Fibroblast of villous mesenchyme (primary cell): ENCODE data around the gene TERT. TPM values are rescaled to one million over a fixed set of nuclear protein-coding genes. Genes with fewer than 3 reads are reported as not detected.

ENCODE experiments used
- DNase-seq: peaks from one replicate; pipeline ENCODE4 v3.0.0-alpha.2; 2010; ENCODE audit warnings: low read depth
- H3K4me3 ChIP-seq: 2 replicates; pipeline ENCODE4 v1.5.1; 2011; ENCODE audit warnings: low read depth, mild to moderate bottlenecking, low read length
- total RNA-seq: library from RNA; depleted of rRNA; stranded (reverse); fragments of >200 nt; gene quantifications from 2 replicates; pipeline ENCODE4 v1.2.3, GENCODE V29; 2012
- TF ChIP-seq, protein P1 (sequence below): IDR thresholded peaks from 2 replicates; pipeline ENCODE4 v1.5.1; 2012; ENCODE audit warnings: low read depth, mild to moderate bottlenecking, low read length; ENCODE audit not compliant: insufficient read depth

TERT gene
- total RNA-seq, 1 donor = not detected

DNA sequence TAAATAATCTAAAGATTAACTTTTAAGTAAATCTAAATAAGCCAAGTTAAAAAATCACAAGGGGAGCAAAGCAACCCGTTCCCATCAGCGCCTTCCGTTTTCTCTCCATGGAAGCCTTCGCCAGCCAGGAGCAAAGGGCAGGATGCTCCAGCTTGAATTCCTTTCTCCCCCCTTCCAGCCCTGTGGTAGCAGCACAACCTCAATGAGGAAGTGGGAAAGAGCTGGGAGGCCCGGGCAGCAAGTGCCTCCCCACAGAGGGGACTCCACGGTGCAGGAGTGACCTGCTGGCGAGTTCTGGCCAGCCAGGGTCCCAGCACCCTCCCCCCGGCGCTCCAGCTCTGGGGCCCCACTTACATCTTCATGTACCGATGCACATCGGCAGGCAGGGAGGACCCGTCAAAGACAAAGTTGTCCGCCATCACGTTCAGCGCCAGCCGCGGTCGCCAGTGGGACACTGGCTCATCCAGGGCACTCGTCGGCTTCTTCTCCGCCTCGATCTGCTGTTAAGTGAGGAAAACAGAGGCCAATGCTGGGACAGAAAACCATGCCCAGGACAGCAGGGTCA is 43.7 kb upstream of the TERT start:
- H3K4me3 ChIP-seq = no peak overlapping the region
- TF ChIP-seq, protein P1, sequence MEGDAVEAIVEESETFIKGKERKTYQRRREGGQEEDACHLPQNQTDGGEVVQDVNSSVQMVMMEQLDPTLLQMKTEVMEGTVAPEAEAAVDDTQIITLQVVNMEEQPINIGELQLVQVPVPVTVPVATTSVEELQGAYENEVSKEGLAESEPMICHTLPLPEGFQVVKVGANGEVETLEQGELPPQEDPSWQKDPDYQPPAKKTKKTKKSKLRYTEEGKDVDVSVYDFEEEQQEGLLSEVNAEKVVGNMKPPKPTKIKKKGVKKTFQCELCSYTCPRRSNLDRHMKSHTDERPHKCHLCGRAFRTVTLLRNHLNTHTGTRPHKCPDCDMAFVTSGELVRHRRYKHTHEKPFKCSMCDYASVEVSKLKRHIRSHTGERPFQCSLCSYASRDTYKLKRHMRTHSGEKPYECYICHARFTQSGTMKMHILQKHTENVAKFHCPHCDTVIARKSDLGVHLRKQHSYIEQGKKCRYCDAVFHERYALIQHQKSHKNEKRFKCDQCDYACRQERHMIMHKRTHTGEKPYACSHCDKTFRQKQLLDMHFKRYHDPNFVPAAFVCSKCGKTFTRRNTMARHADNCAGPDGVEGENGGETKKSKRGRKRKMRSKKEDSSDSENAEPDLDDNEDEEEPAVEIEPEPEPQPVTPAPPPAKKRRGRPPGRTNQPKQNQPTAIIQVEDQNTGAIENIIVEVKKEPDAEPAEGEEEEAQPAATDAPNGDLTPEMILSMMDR = no peak
- no peak for DNase-seq

DNA sequence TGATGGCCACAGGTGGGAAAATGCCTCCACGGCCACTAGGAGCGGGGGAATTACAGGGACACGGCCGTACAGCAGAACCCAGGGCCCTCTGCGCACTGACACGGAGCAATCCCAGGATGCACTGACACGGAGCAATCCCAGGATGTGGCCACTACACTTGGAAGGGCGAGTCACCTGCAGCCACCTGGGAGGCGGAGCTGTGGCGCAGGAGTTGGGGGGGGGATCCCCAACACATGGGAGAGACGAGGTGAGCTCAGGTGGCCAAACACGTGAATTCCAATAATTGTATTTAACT is 43.3 kb upstream of the TERT start:
- H3K4me3 ChIP-seq = no peak overlapping the region
- no peak for DNase-seq
- TF ChIP-seq, protein P1 = no peak

DNA sequence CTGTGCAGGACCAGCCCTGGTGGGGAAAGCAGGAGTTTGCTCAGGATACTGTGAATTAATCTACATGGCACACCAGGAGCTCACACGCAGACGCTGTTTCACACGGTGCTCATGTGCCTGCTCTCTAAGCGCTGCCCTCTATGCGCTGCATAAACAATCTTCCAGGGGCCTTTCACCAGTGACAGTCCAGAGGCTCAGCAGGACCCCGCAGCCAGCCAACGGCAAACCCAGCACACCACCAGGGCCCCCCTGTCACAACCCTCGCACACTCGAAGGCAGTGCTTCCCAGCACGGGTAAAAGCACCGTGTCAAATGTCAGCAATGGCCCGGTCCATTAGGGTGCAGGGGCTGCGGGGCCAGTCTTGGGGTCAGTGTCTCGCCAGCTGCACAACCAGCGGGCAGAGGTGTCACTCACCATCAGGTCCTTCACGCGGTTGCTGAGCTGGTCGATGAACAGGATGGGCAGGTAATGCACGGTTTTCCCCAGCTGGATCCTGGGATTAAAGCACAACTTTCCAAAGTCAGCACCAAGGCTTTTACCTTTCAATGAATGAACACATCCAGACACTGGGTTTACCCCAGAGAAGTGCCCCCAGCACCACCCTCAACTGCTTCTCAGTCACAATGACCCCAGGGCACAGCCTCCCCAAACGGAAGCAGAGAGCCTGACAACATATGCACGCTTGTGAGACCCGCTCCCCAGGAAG is 42.8 kb upstream of the TERT start:
- DNase-seq = no peak
- TF ChIP-seq, protein P1 = no peak
- no peak overlapping the region for H3K4me3 ChIP-seq

DNA sequence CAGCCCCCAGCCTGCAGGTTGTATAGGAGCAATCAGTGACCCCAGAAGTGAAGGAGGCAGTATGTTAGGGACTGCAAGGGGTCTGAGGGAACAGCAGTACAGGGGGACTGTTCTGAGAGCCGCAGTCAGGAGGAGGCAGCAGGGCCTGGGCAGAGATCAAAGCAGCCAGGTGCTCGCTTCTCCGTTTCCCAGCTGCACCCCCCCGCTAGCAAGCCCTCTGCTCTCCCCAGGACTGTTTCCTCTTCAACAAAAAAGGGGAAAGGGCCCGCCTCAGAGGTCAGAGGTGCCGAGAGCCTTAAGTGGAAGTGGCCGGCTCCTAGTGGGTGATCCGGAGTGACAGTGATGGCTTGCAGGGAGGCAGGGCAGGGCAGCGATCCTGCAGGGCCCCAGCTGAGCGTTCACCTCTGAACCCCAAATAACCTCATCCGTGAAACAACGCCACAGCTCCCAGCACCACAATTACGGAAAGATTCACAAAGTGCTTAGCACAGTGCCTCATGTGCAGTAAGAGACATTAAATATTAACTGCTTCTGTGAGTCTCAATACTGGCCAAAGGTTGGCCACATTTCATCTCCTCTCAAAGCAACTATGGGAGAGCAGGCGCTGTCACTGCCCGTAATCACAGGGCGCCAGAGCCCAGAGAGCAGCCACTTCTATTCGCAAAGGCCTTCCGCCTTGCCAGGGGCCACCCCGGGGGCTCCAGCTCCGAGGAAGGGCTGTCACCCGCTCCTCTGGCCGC is 42.1 kb upstream of the TERT start:
- H3K4me3 ChIP-seq = no peak overlapping the region
- TF ChIP-seq, protein P1 = no peak
- DNase-seq = no peak

DNA sequence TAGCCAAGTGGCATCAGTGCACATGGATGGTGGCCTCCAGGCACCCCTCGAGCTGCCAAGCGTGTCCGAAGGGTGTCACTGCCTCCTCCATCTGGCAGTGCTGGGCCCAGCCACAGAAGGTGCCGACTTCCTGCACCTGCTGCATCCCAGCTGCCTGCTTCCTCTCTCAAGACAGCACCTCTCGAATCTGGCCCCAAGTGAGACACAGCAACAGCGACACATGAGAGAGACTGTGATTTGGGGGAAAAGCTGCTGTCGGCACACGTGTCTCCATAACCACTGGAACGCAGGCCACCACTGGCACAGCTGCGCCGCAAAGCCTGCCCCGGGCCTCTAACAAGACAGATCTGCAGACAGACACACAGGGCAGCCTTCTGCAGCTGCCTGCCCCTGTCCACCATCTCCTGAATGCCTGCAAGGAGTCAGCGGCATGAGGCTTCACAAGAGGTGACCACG is 41.3 kb upstream of the TERT start:
- no peak for DNase-seq
- TF ChIP-seq, protein P1 = no peak
- no peak overlapping the region for H3K4me3 ChIP-seq

DNA sequence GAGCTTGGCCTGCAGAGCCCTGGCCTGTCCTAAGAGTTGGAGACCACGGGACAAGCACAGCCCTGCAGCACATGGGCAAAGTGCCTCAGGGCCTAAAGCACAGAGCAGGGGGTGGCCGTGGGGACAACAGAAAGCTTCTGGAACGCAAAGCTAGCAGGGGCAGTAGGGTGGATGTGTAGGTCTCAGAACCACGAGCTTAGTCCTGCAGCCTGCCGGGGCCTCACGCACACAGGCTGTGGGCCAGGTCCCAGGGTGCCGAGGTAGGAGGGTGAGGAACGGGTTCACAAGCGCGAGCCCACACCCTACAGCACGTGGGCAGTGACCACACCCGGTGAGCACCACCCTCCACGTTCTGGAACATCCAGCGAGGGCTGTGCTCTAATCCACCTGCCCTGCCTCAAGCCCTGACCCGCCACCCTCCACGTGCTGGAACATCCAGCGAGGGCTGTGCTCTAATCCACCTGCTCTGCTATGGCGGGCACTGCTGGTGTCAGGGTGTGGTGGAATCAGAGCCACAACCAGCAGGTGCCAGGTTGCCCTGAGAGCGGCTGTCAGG is 40.8 kb upstream of the TERT start:
- H3K4me3 ChIP-seq = no peak overlapping the region
- TF ChIP-seq, protein P1 = no peak
- DNase-seq = no peak
